ENCODE measurements around the gene SLC37A4. TPM values are rescaled to one million over a fixed set of nuclear protein-coding genes. Genes with fewer than 3 reads are reported as not detected.

SLC37A4 gene
- total and polyA plus RNA-seq, 2 of the 8 experiments (the other 6 are each of a cell fraction or from before 2014, with no cell fraction given): 35.1 to 91.9 TPM

GRCh38 chr11:119023741-119024140 is 6.9 kb downstream of the SLC37A4 start:
- no peak for DNase-seq (ENCODE audit: low read depth in 1 of 2, low spot score in 2 of 2)
- H3K4ac ChIP-seq (replicated peaks; ENCODE audit: insufficient read length, low read depth, low read length): no peak overlapping the region
- no peak for TF ChIP-seq CHD2 (IDR thresholded peaks at IDR 0.05; ENCODE audit: low read length)
- TF ChIP-seq HDAC6 (IDR thresholded peaks at IDR 0.05; ENCODE audit: low read depth, low read length): no peak
- no peak for TF ChIP-seq USF2 (IDR thresholded peaks at IDR 0.05; ENCODE audit: low read length)
- TF ChIP-seq CHD1 (IDR thresholded peaks at IDR 0.05; ENCODE audit: low read depth, low read length): no peak
- no peak for TF ChIP-seq EGR1 (IDR thresholded peaks at IDR 0.05; ENCODE audit: borderline replicate concordance, low read depth, low read length)
- TF ChIP-seq TAF1 (IDR thresholded peaks at IDR 0.05; ENCODE audit: low read depth, low read length): no peak
- no peak for TF ChIP-seq RBBP5 (IDR thresholded peaks at IDR 0.05; ENCODE audit: borderline replicate concordance, low read depth, low read length)
- TF ChIP-seq TBP (IDR thresholded peaks at IDR 0.05; ENCODE audit: low read depth, low read length): no peak
- TF ChIP-seq KDM4A (IDR thresholded peaks at IDR 0.05; ENCODE audit: low read depth, low read length, severe bottlenecking): no peak
- TF ChIP-seq TCF12 (IDR thresholded peaks at IDR 0.05; ENCODE audit: low read depth, low read length): no peak
- no peak for TF ChIP-seq POLR2A (IDR thresholded peaks at IDR 0.05; ENCODE audit: control extremely low read depth in 1 of 2, low read depth in 2 of 2, low read length in 2 of 2)
- TF ChIP-seq SAP30 (IDR thresholded peaks at IDR 0.05; ENCODE audit: insufficient read depth, insufficient replicate concordance, low read length): no peak
- TF ChIP-seq POLR2AphosphoS5 (IDR thresholded peaks at IDR 0.05; ENCODE audit: low read depth, low read length): no peak
- TF ChIP-seq RXRA (IDR thresholded peaks at IDR 0.05; ENCODE audit: insufficient read depth, low read depth, low read length): no peak

More at GRCh38 chr11:119023741-119024140, 6.9 kb downstream of the SLC37A4 start:
- H4K91ac ChIP-seq (replicated peaks; ENCODE audit: insufficient read length, low read length): no peak overlapping the region
- H3K4me1 ChIP-seq (replicated peaks in 1 of 4; ENCODE audit: control insufficient read depth in 3 of 4, insufficient read depth in 4 of 4, low read length in 3 of 4): peaks cover 0 to 5% (median 3%) of the 10 kb centered on the region in 4 experiments; a peak in 6 of 7 replicates
- H2BK15ac ChIP-seq (ENCODE audit: low read length): no peak overlapping the region
- no peak overlapping the region for H3K9ac ChIP-seq (replicated peaks in 1 of 4; ENCODE audit: extremely low read depth in 1 of 4, low read depth in 3 of 4, low read length in 3 of 4)
- no peak overlapping the region for H4K8ac ChIP-seq (ENCODE audit: extremely low read depth, insufficient read depth, low read length)
- no peak overlapping the region for H2AFZ ChIP-seq (ENCODE audit: low read length)
- no peaks in the 10 kb centered on the region for H3K27me3 ChIP-seq (replicated peaks in 1 of 4; ENCODE audit: control insufficient read depth in 3 of 4, extremely low read depth in 1 of 4, insufficient read depth in 3 of 4, low read length in 3 of 4)
- no peak overlapping the region for H4K5ac ChIP-seq (ENCODE audit: insufficient read length, low read depth, low read length)
- H3K36me3 ChIP-seq (ENCODE audit: control insufficient read depth in 2 of 4, insufficient read depth in 4 of 4, low read length in 3 of 4): peaks cover 14 to 63% (median 37%) of the 10 kb centered on the region in 4 experiments
- no peak overlapping the region for H3K18ac ChIP-seq (ENCODE audit: extremely low read depth, low read length)
- FAIRE-seq: no peak
- no peaks in the 10 kb centered on the region for H3K9me3 ChIP-seq (ENCODE audit: insufficient read depth in 2 of 2, low read depth in 1 of 2, low read length in 1 of 2)
- no peak overlapping the region for H3K23ac ChIP-seq (ENCODE audit: insufficient read length)
- no peak overlapping the region for H2BK20ac ChIP-seq (ENCODE audit: low read length)
- ChIA-PET CTCF (ENCODE audit: partially characterized antibody) (interaction anchor here (0.6 to 1.4 kb wide), 2 partner anchors 20 to 115 kb away, joined by 3 to 5 read pairs; no protein-coding TSS in a partner anchor), POLR2A (ENCODE audit: partially characterized antibody) (interaction anchor here (0.6 to 9.7 kb wide), 9 partner anchors 11 to 353 kb away, joined by 3 to 224 read pairs (median 4); partner anchors contain the start of genes HYOU1, RPS25 and TRAPPC4)
- H3K23me2 ChIP-seq (ENCODE audit: low read depth, low read length): no peaks in the 10 kb centered on the region; the same call in 1 of the 2 replicates
- no peak overlapping the region for H2BK5ac ChIP-seq (ENCODE audit: low read depth, low read length)
- H3K56ac ChIP-seq (replicated peaks; ENCODE audit: insufficient read length, low read depth, low read length): no peak overlapping the region
- H3K4me3 ChIP-seq (ENCODE audit: extremely low read depth in 1 of 4, insufficient read depth in 2 of 4, low read depth in 3 of 4, low read length in 4 of 4): no peak overlapping the region
- peaks cover 3 to 17% of the 10 kb centered on the region in 2 experiments for H4K20me1 ChIP-seq (replicated peaks in 1 of 2; ENCODE audit: control insufficient read depth in 1 of 2, insufficient read depth in 2 of 2, low read length in 2 of 2)
- H3K79me1 ChIP-seq (ENCODE audit: low read depth, low read length): peaks cover 20% of the 10 kb centered on the region
- no peak overlapping the region for H3K14ac ChIP-seq (ENCODE audit: insufficient read length)
- H3K27ac ChIP-seq (ENCODE audit: low read depth, low read length): no peak overlapping the region
- H2BK120ac ChIP-seq (replicated peaks; ENCODE audit: low read depth, low read length): no peak overlapping the region
- peaks cover 5 to 34% of the 10 kb centered on the region in 2 experiments; a peak in 3 of 4 replicates for H3K79me2 ChIP-seq (ENCODE audit: control insufficient read depth in 1 of 2, insufficient read depth in 2 of 2, low read length in 2 of 2)
- H2BK12ac ChIP-seq (ENCODE audit: low read depth, low read length): no peak overlapping the region
- H2AK5ac ChIP-seq (ENCODE audit: low read depth, low read length): no peak overlapping the region
- H3K4me2 ChIP-seq (ENCODE audit: insufficient read depth in 1 of 2, low read depth in 2 of 2, low read length in 2 of 2): no peak overlapping the region
